ENCODE data around the gene KASH5.

The KASH5 gene

GRCh38 chr19:49461656-49462055, 73.6 kb downstream of the KASH5 start:
- DNase-seq = no peak

GRCh38 chr19:49462492-49462891, 74.4 kb downstream of the KASH5 start:
- no peak for DNase-seq

DNA sequence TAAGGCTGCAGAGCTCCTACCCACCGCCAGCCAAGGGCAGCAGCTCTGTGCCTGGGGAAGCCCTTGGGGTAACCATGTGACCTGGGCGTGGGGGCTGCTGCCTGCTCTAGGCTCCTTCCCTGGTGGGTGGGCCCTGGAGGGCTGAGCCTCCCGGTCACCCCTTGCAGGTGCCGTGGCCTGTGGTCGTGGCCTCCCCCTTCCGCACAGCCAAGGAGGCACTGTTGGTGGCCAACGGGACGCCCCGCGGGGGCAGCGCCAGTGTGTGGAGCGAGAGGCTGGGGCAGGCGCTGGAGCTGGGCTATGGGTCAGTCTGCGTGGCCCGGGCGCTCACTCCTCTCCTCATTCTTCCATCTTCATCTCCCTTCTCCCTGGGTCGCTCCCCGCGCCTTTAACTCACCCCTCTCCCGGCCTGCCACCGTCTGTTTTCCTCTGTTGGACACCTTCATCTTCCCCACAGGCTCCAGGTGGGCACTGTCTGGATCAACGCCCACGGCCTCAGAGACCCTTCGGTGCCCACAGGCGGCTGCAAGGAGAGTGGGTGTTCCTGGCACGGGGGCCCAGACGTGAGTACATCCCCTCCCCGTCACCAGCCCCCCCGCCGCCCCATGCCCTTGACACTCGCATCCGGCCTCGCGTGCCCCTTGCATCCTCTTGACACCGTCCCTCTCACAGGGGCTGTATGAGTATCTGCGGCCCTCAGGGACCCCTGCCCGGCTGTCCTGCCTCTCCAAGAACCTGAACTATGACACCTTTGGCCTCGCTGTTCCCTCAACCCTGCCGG, 76.1 kb downstream of the KASH5 start:
- no peak for DNase-seq

DNA sequence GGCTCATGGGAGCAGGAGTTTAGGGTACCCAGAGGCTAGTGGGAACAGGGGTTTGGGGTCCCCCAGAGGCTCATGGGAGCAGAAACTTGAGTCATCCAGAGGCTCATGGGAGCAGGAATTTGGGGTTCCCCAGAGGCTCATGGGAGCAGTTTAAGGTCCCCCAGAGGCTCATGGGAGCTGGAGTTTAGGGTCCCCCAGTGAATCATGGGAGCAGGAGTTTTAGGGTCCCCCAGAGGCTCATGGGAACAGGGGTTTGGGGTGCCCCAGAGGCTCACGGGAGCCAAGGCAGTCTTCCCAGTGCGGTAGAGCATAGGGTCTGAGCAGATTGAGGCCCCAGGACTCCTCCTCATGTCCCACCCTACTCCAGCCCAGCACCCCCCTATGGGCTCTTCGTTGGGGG, 77.3 kb downstream of the KASH5 start:
- no peak for DNase-seq
